ENCODE data around the gene POLR2I. TPM values are rescaled to one million over a fixed set of nuclear protein-coding genes. Genes with fewer than 3 reads are reported as not detected.

POLR2I gene
- total and polyA plus RNA-seq, 9 of the 15 experiments (the other 6 are each of a cell fraction or from before 2014, with no cell fraction given) = 28.0 to 283 (median 123) TPM

- peak in 1 of 2 experiments; percentile 15 for TF ChIP-seq AFF1 (IDR thresholded peaks at IDR 0.05; ENCODE audit: low read depth in 1 of 2, partially characterized antibody in 2 of 2)
- no peak for TF ChIP-seq E2F8 (IDR thresholded peaks at IDR 0.05; ENCODE audit: low read depth, partially characterized antibody)
- no peak for TF ChIP-seq NR4A1 (CRISPR knock-in tag; IDR thresholded peaks at IDR 0.05)
- 0 out of 2 replicates have a peak, but pooled peaks have one; percentile 59 for TF ChIP-seq NR4A1 (tag; IDR thresholded peaks at IDR 0.05)
- no peak for TF ChIP-seq PHF20 (IDR thresholded peaks at IDR 0.05; ENCODE audit: partially characterized antibody)
- TF ChIP-seq NFYB (IDR thresholded peaks at IDR 0.05; ENCODE audit: extremely low read depth, insufficient read length) = no peak
- no peak for TF ChIP-seq ID3 (CRISPR knock-in tag; IDR thresholded peaks at IDR 0.05)
- TF ChIP-seq ID3 (tag; IDR thresholded peaks at IDR 0.05) = 0 out of 2 replicates have a peak, but pooled peaks have one; percentile 46
- TF ChIP-seq TCFL5 (CRISPR knock-in tag; conservative IDR thresholded peaks at IDR 0.05) = no peak
- no peak for TF ChIP-seq BRD9 (IDR thresholded peaks at IDR 0.05; ENCODE audit: low read depth, partially characterized antibody)
These were observed 25.0 kb upstream of the POLR2I start, which contains the start of gene CAPNS1 (continued) for GRCh38 chr19:36139473-36140303.

Measured in K562 (cell line).